Measurements from ENCODE around the gene DCAF5.
"Not testable (repeated sequence)": the region's sequence is repeated elsewhere in the genome, so short reads cannot be mapped to it uniquely, and the experiment has no call there.

DCAF5 gene

GRCh38 chr14:69034612-69035262, 118.2 kb downstream of the DCAF5 start:
- no peak for TF ChIP-seq CTCF (IDR thresholded peaks at IDR 0.05; ENCODE audit: extremely low read depth, missing control alignments)
- DNase-seq (ENCODE audit: low spot score) = no peak

- TF ChIP-seq CTCF (IDR thresholded peaks at IDR 0.05; ENCODE audit: extremely low read depth, missing control alignments) = no peak
- DNase-seq (ENCODE audit: low spot score) = no peak
Observed at GRCh38 chr14:69027242-69027913, 125.5 kb downstream of the DCAF5 start.

- TF ChIP-seq CTCF (IDR thresholded peaks at IDR 0.05; ENCODE audit: extremely low read depth, missing control alignments) = no peak
- no peak for DNase-seq (ENCODE audit: low spot score)
Observed at GRCh38 chr14:69023035-69023434, 129.9 kb downstream of the DCAF5 start.

GRCh38 chr14:69022093-69022492, 130.8 kb downstream of the DCAF5 start:
- DNase-seq (ENCODE audit: low spot score) = not testable (repeated sequence)

- TF ChIP-seq CTCF (IDR thresholded peaks at IDR 0.05; ENCODE audit: extremely low read depth, missing control alignments) = no peak
Observed at GRCh38 chr14:69017706-69018105, 135.2 kb downstream of the DCAF5 start.

GRCh38 chr14:69014829-69015259, 138.1 kb downstream of the DCAF5 start:
- TF ChIP-seq CTCF (IDR thresholded peaks at IDR 0.05; ENCODE audit: extremely low read depth, missing control alignments) = no peak

More at GRCh38 chr14:69017706-69018105, 135.2 kb downstream of the DCAF5 start:
- DNase-seq (ENCODE audit: low spot score) = no peak

GRCh38 chr14:69013943-69014782, 138.8 kb downstream of the DCAF5 start:
- no peak for DNase-seq (ENCODE audit: low spot score)
- no peak for TF ChIP-seq CTCF (IDR thresholded peaks at IDR 0.05; ENCODE audit: extremely low read depth, missing control alignments)

More at GRCh38 chr14:69014829-69015259, 138.1 kb downstream of the DCAF5 start:
- no peak for DNase-seq (ENCODE audit: low spot score)

Data from GM20000 (cell line).